ENCODE results near the gene WSB2.
"Not testable (repeated sequence)": the region's sequence is repeated elsewhere in the genome, so short reads cannot be mapped to it uniquely, and the experiment has no call there.

The WSB2 gene

GRCh38 chr12:118061011-118061872 is at the start of gene WSB2:
Gene WSB2, minus strand, starts transcription at chr12:118061179. Its CDS starts 131 bp downstream, at chr12:118061048.
- peak in 2 of 3 donors; percentile 8 to 47 for DNase-seq (ENCODE audit: low read depth in 3 of 3, low spot score in 1 of 3)

- no peak for DNase-seq (ENCODE audit: low read depth in 3 of 3, low spot score in 1 of 3)
Measured at GRCh38 chr12:118109088-118109487, 48.1 kb upstream of the WSB2 start.

- DNase-seq (ENCODE audit: low read depth in 3 of 3, low spot score in 1 of 3) = no peak
Measured at GRCh38 chr12:118107694-118108093, 46.7 kb upstream of the WSB2 start.

- no peak for DNase-seq (ENCODE audit: low read depth in 3 of 3, low spot score in 1 of 3)
Measured at GRCh38 chr12:118107011-118107410, 46.0 kb upstream of the WSB2 start.

- no peak for DNase-seq (ENCODE audit: low read depth in 3 of 3, low spot score in 1 of 3)
Measured at GRCh38 chr12:118103601-118104382, 42.8 kb upstream of the WSB2 start, which contains the start of gene VSIG10. Gene VSIG10, minus strand, starts transcription at chr12:118104011. Its CDS starts 340 bp downstream, at chr12:118103671.

- DNase-seq (ENCODE audit: low read depth in 3 of 3, low spot score in 1 of 3) = no peak
Measured at GRCh38 chr12:118103201-118103600, 42.2 kb upstream of the WSB2 start.

GRCh38 chr12:118102609-118103008 is 41.6 kb upstream of the WSB2 start:
- DNase-seq (ENCODE audit: low read depth in 3 of 3, low spot score in 1 of 3) = no peak

- DNase-seq (ENCODE audit: low read depth in 3 of 3, low spot score in 1 of 3) = no peak
Measured at GRCh38 chr12:118102070-118102469, 41.1 kb upstream of the WSB2 start.

- no peak for DNase-seq (ENCODE audit: low read depth in 3 of 3, low spot score in 1 of 3)
Measured at GRCh38 chr12:118101051-118101450, 40.1 kb upstream of the WSB2 start.

GRCh38 chr12:118098911-118099671 is 38.1 kb upstream of the WSB2 start:
- DNase-seq (ENCODE audit: low read depth in 3 of 3, low spot score in 1 of 3) = no peak

- no peak for DNase-seq (ENCODE audit: low read depth in 3 of 3, low spot score in 1 of 3)
Measured at GRCh38 chr12:118098401-118098800, 37.4 kb upstream of the WSB2 start.

- no peak for DNase-seq (ENCODE audit: low read depth in 3 of 3, low spot score in 1 of 3)
Measured at GRCh38 chr12:118094039-118094438, 33.1 kb upstream of the WSB2 start.

GRCh38 chr12:118089782-118090181 is 28.8 kb upstream of the WSB2 start:
- no peak for DNase-seq (ENCODE audit: low read depth in 3 of 3, low spot score in 1 of 3)

GRCh38 chr12:118082161-118082560 is 21.2 kb upstream of the WSB2 start:
- no peak for DNase-seq (ENCODE audit: low read depth in 3 of 3, low spot score in 1 of 3)

- not testable (repeated sequence) for DNase-seq (ENCODE audit: low read depth in 3 of 3, low spot score in 1 of 3)
Measured at GRCh38 chr12:118081521-118081920, 20.5 kb upstream of the WSB2 start.

GRCh38 chr12:118073768-118074167 is 12.8 kb upstream of the WSB2 start:
- no peak for DNase-seq (ENCODE audit: low read depth in 3 of 3, low spot score in 1 of 3)

GRCh38 chr12:118070650-118071049 is 9.7 kb upstream of the WSB2 start:
- no peak for DNase-seq (ENCODE audit: low read depth in 3 of 3, low spot score in 1 of 3)

- DNase-seq (ENCODE audit: low read depth in 3 of 3, low spot score in 1 of 3) = no peak
Measured at GRCh38 chr12:118068445-118068844, 7.5 kb upstream of the WSB2 start.

GRCh38 chr12:118065380-118065779 is 4.4 kb upstream of the WSB2 start:
- DNase-seq (ENCODE audit: low read depth in 3 of 3, low spot score in 1 of 3) = no peak

GRCh38 chr12:118064608-118065007 is 3.6 kb upstream of the WSB2 start:
- no peak for DNase-seq (ENCODE audit: low read depth in 3 of 3, low spot score in 1 of 3)

All from stimulated activated CD4-positive, alpha-beta T cell treated with anti-CD3 and anti-CD28 coated beads, TNF-alpha, amount 100 ng/mL, for 1 hour (primary cell).